Retinal pigment epithelial cell (primary cell): Measurements from ENCODE around the gene DNASE1.

Source experiments
- DNase-seq: peaks from one replicate; pipeline ENCODE4 v3.0.0-alpha.2; 2010; ENCODE audit warnings: low read depth
- H3K4me3 ChIP-seq: 2 replicates; pipeline ENCODE4 v1.5.1; 2011; ENCODE audit warnings: mild to moderate bottlenecking, low read length, control low read depth, moderate library complexity
- CTCF ChIP-seq: conservative IDR thresholded peaks from 2 replicates; pipeline ENCODE4 v1.5.1; 2011; ENCODE audit warnings: low read depth, low read length, control low read depth, inconsistent platforms

DNASE1 gene

GRCh38 chr16:3659251-3659650, 4.8 kb downstream of the DNASE1 start:
- TF ChIP-seq CTCF, result no peak
- no peak for DNase-seq
- H3K4me3 ChIP-seq, result no peak overlapping the region

GRCh38 chr16:3661311-3661710, 6.8 kb downstream of the DNASE1 start:
- TF ChIP-seq CTCF, result no peak
- no peak for DNase-seq
- no peak overlapping the region for H3K4me3 ChIP-seq

GRCh38 chr16:3661922-3662321, 7.4 kb downstream of the DNASE1 start:
- no peak overlapping the region for H3K4me3 ChIP-seq
- TF ChIP-seq CTCF, result no peak
- no peak for DNase-seq

- H3K4me3 ChIP-seq, result no peak overlapping the region
- no peak for DNase-seq
- no peak for TF ChIP-seq CTCF
Observed at GRCh38 chr16:3662601-3663000, 8.1 kb downstream of the DNASE1 start.

GRCh38 chr16:3664187-3664896, 9.9 kb downstream of the DNASE1 start:
- no peak for DNase-seq
- no peak for TF ChIP-seq CTCF
- no peak overlapping the region for H3K4me3 ChIP-seq

- no peak overlapping the region for H3K4me3 ChIP-seq
- no peak for DNase-seq
- no peak for TF ChIP-seq CTCF
Observed at GRCh38 chr16:3665508-3665907, 11.0 kb downstream of the DNASE1 start.

GRCh38 chr16:3668626-3669025, 14.1 kb downstream of the DNASE1 start:
- H3K4me3 ChIP-seq, result no peak overlapping the region
- DNase-seq, result no peak
- TF ChIP-seq CTCF, result no peak
